Measurements from ENCODE around the gene IL9R.
"Not testable (repeated sequence)": the region's sequence is repeated elsewhere in the genome, so short reads cannot be mapped to it uniquely, and the experiment has no call there.

GRCh38 chrX:156029296-156029695, 31.8 kb downstream of the IL9R start:
- TF ChIP-seq POLR2A, JUND (IDR thresholded peaks at IDR 0.05; ENCODE audit: low read depth, low read length): not testable (repeated sequence)

Data from GM12878 (cell line).